IPS DF 6.9 (cell line): ENCODE measurements around the gene RTRAF.

Experiments used
- DNase-seq: peaks from one replicate; pipeline ENCODE4 v3.0.0-alpha.2; 2013; ENCODE audit warnings: low read depth, low spot score
- H3K27ac ChIP-seq: one replicate; pipeline ENCODE4 v1.5.1; 2013; ENCODE audit warnings: low read length, control low read depth
- H3K27me3 ChIP-seq: 2 replicates; pipeline ENCODE4 v1.6.1; 2013; ENCODE audit warnings: mild to moderate bottlenecking, low read length; ENCODE audit not compliant: control insufficient read depth, insufficient read depth
- H3K36me3 ChIP-seq: 2 replicates; pipeline ENCODE4 v1.6.1; 2013; ENCODE audit warnings: low read length; ENCODE audit not compliant: control insufficient read depth, insufficient read depth
- H3K4me1 ChIP-seq: 2 replicates; pipeline ENCODE4 v1.6.1; 2013; ENCODE audit warnings: low read length; ENCODE audit not compliant: control insufficient read depth, insufficient read depth
- H3K4me3 ChIP-seq: 2 replicates; pipeline ENCODE4 v1.5.1; 2013; ENCODE audit warnings: mild to moderate bottlenecking, low read length
- H3K9me3 ChIP-seq: 2 replicates; pipeline ENCODE4 v1.6.1; 2013; ENCODE audit warnings: low read length, inconsistent platforms; ENCODE audit not compliant: control insufficient read depth, insufficient read depth
- WGBS: extraction: QIAGEN DNeasy Blood & Tissue Kit; methylation state at CpG from one replicate; pipeline ENCODE4 v1.1.7; 2013; ENCODE audit warnings: mixed read lengths, missing lambda C conversion rate; ENCODE audit not compliant: insufficient read length, insufficient coverage; 5-methylcytosine and 5-hydroxymethylcytosine counted together

RTRAF gene

DNA sequence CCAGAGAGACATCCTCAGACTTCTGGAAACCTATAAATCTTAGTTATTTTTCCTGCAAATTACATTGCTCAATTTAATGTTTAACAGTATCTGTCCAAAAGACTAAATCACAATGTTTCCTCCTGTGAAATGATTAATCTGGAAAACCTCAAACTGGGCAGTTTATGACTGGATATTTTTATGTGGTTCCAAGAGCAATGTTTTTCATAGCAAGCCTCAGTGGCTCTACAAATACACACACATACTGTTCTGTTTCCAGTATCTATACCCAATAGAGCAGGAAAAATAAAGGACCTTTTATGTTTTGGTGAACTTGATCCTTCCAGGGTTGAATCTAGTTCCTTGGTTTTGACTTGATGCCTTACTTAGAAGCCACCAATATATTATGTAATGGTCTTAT, 70.3 kb downstream of the RTRAF start:
- no peak overlapping the region for H3K27ac ChIP-seq
- H3K36me3 ChIP-seq, result no peaks in the 10 kb centered on the region
- H3K4me3 ChIP-seq, result no peak overlapping the region
- H3K4me1 ChIP-seq, result 0 out of 2 replicates have a peak, but pooled peaks cover 2% of the 10 kb centered on the region
- no peaks in the 10 kb centered on the region for H3K27me3 ChIP-seq
- no peak for DNase-seq
- H3K9me3 ChIP-seq, result no peaks in the 10 kb centered on the region

DNA sequence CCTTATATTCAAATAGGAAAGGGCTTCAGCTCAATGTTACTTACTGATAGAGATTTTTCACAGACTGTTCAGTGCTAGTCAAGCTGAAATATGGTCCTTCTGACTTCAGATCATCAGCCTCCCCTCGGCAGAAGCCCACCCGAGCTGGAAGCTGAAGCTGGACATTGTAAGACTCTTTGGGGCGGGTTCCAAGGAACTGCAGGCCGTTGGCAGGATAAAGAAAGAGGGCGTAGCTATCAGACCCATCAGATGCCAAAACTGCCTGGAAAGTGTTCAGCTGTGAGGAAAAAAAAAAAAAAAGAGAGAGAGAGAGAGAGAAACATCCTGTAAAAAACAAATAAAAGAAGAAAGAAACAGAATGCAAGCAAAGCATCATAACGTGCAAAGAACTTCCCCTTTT, 70.7 kb downstream of the RTRAF start:
- no CpG with 5 or more reads among the region's 6 CpGs for WGBS
- no peak overlapping the region for H3K27ac ChIP-seq
- DNase-seq, result no peak
- H3K27me3 ChIP-seq, result no peaks in the 10 kb centered on the region
- 0 out of 2 replicates have a peak, but pooled peaks cover 2% of the 10 kb centered on the region for H3K4me1 ChIP-seq
- no peak overlapping the region for H3K4me3 ChIP-seq
- H3K36me3 ChIP-seq, result no peaks in the 10 kb centered on the region
- no peaks in the 10 kb centered on the region for H3K9me3 ChIP-seq
